PC-3 (cell line): ENCODE data around the gene UBE2G1. TPM values are rescaled to one million over a fixed set of nuclear protein-coding genes. Genes with fewer than 3 reads are reported as not detected.

Experiments used
- ATAC-seq: fragments of 200-7000 bp; cut with Tn5 transposase; 2 replicates; pipeline ENCODE4 v1.9.1; 2020; ENCODE audit warnings: mild to moderate bottlenecking, moderate library complexity
- BruUV-seq: library from RNA; stranded (reverse); fragments of 400-500 nt; replicated peaks from 2 replicates; lab custom pipeline; 2021; lab: Mats Ljungman, UMichigan
- CTCF ChIA-PET: fragments of 300-600 bp; sonication (Branson Sonifier 250); formaldehyde crosslinking; loops from one replicate; lab custom pipeline; 2022; ENCODE audit warnings: antibody characterized with exemption; lab: Charles Lee
- POLR2A ChIA-PET: fragments of 300-600 bp; sonication (Branson Sonifier 250); formaldehyde crosslinking; loops from one replicate; lab custom pipeline; 2022; ENCODE audit warnings: antibody characterized with exemption; ENCODE audit not compliant: unreplicated experiment; lab: Charles Lee
- DNase-seq: peaks from one replicate; pipeline ENCODE4 v3.0.0-alpha.2; 2015
- H2AFZ ChIP-seq: fragments of 300-600 bp; sonication (generic); 2 replicates; pipeline ENCODE4 v1.6.0; 2016; ENCODE audit warnings: antibody characterized with exemption, low read length
- H3F3A ChIP-seq: fragments of 300-600 bp; sonication (generic); one replicate; pipeline ENCODE4 v1.6.0; 2017; ENCODE audit warnings: antibody characterized with exemption, low read length, control low read depth, mild to moderate bottlenecking; ENCODE audit not compliant: unreplicated experiment
- H3K27ac ChIP-seq: fragments of 300-600 bp; sonication (generic); 2 replicates; pipeline ENCODE4 v1.5.1; 2016; ENCODE audit warnings: mild to moderate bottlenecking, low read length
- H3K27me3 ChIP-seq: fragments of 300-600 bp; sonication (generic); 2 replicates; pipeline ENCODE4 v1.6.1; 2016; ENCODE audit warnings: low read length, mixed read lengths
- H3K36me3 ChIP-seq: fragments of 300-600 bp; sonication (generic); 2 replicates; pipeline ENCODE4 v1.6.1; 2016; ENCODE audit warnings: low read depth, mixed run types, low read length, mixed read lengths
- H3K4me1 ChIP-seq: fragments of 300-600 bp; sonication (generic); 2 replicates; pipeline ENCODE4 v1.5.1; 2016; ENCODE audit warnings: low read length; ENCODE audit not compliant: insufficient read depth
- H3K4me2 ChIP-seq: fragments of 300-600 bp; sonication (generic); 2 replicates; pipeline ENCODE4 v1.6.0; 2016; ENCODE audit warnings: low read length
- H3K4me3 ChIP-seq: fragments of 300-600 bp; sonication (generic); 2 replicates; pipeline ENCODE4 v1.5.1; 2016; ENCODE audit warnings: mild to moderate bottlenecking, low read length, mixed read lengths
- H3K79me2 ChIP-seq: fragments of 300-600 bp; sonication (generic); 2 replicates; pipeline ENCODE4 v1.6.1; 2017; ENCODE audit warnings: low read length, mixed read lengths
- H3K9ac ChIP-seq: fragments of 300-600 bp; sonication (generic); 2 replicates; pipeline ENCODE4 v1.6.0; 2016; ENCODE audit warnings: mild to moderate bottlenecking, low read length
- H3K9me2 ChIP-seq: fragments of 300-600 bp; sonication (generic); replicated peaks from 2 replicates; pipeline ENCODE4 v1.6.1; 2016; ENCODE audit warnings: mixed run types, low read length, mixed read lengths
- H3K9me3 ChIP-seq: fragments of 300-600 bp; sonication (generic); 2 replicates; pipeline ENCODE4 v1.6.1; 2016; ENCODE audit warnings: low read length, mixed read lengths
- H4K20me1 ChIP-seq: fragments of 300-600 bp; sonication (generic); 2 replicates; pipeline ENCODE4 v1.6.1; 2016; ENCODE audit warnings: low read length, mixed read lengths
- CTCF ChIP-seq: fragments of 300-600 bp; sonication (generic); conservative IDR thresholded peaks from 2 replicates; pipeline ENCODE4 v1.5.1; 2017; ENCODE audit warnings: antibody characterized with exemption, low read depth, mild to moderate bottlenecking, low read length
- EZH2 ChIP-seq: fragments of 300-600 bp; sonication (generic); IDR thresholded peaks from one replicate; pipeline ENCODE4 v1.6.1; 2017; ENCODE audit warnings: antibody characterized with exemption, mild to moderate bottlenecking, low read length; ENCODE audit not compliant: unreplicated experiment
- EZH2phosphoT487 ChIP-seq: fragments of 300-600 bp; sonication (generic); IDR thresholded peaks from 2 replicates; pipeline ENCODE4 v1.6.1; 2018; ENCODE audit warnings: mild to moderate bottlenecking, antibody characterized with exemption, low read length, borderline replicate concordance
- intact Hi-C: fragments of 100-400 bp; cut with micrococcal nuclease; formaldehyde crosslinking; loops from 2 replicates; pipeline ENCODE4 v1.9.0; 2023
- total RNA-seq: library from RNA; depleted of rRNA; stranded (reverse); fragments of >200 nt; gene quantifications from 2 replicates; pipeline ENCODE4 v1.2.3, GENCODE V29; 2014

UBE2G1 gene
- total RNA-seq, 1 experiment from 2014 or later, result 35.8 TPM

- ATAC-seq (no peak), DNase-seq (no peak)
- Histone ChIP-seq H3K9me2 (no peaks in the 10 kb centered on the region), H3K27me3 (no peaks in the 10 kb centered on the region), H3K36me3 (no peaks in the 10 kb centered on the region), H3K4me2 (no peak overlapping the region), H2AFZ (no peak overlapping the region), H3K4me3 (no peak overlapping the region), H3K9ac (no peak overlapping the region), H3K79me2 (peaks cover 77% of the 10 kb centered on the region), H3K9me3 (no peaks in the 10 kb centered on the region), H3F3A (no peaks in the 10 kb centered on the region), H3K27ac (no peak overlapping the region), H3K4me1 (peaks cover 21% of the 10 kb centered on the region), H4K20me1 (peaks cover 10% of the 10 kb centered on the region; the same call in 1 of the 2 replicates)
- CTCF ChIA-PET, result interaction anchor here (0.6 to 1.4 kb wide), 2 partner anchors 14 to 47 kb away, joined by 5 to 13 read pairs; no protein-coding TSS in a partner anchor
- POLR2A ChIA-PET, result no interaction called here
- TF ChIP-seq EZH2, result no peak
- TF ChIP-seq CTCF, result no peak
- TF ChIP-seq EZH2phosphoT487, result no peak
- no TSS peak for BruUV-seq
- intact Hi-C loops, result no loop called here
Observed at GRCh38 chr17:4246674-4247073, 119.8 kb downstream of the UBE2G1 start.

- POLR2A ChIA-PET, result no interaction called here
- no peak overlapping the region for H2AFZ ChIP-seq
- no peaks in the 10 kb centered on the region for H3F3A ChIP-seq
- CTCF ChIA-PET, result no interaction called here
- H3K79me2 ChIP-seq, result peaks cover 27% of the 10 kb centered on the region
- no peak overlapping the region for H3K4me3 ChIP-seq
- H3K36me3 ChIP-seq, result 0 out of 2 replicates have a peak, but pooled peaks cover 3% of the 10 kb centered on the region
- no peaks in the 10 kb centered on the region for H3K9me3 ChIP-seq
- H3K27me3 ChIP-seq, result no peaks in the 10 kb centered on the region
- intact Hi-C loops, result no loop called here
- no peaks in the 10 kb centered on the region for H3K9me2 ChIP-seq
- DNase-seq (no peak), ATAC-seq (no peak)
- H3K4me1 ChIP-seq, result no peaks in the 10 kb centered on the region
- no peak overlapping the region for H3K4me2 ChIP-seq
- BruUV-seq, result no TSS peak
- H3K9ac ChIP-seq, result no peak overlapping the region
- TF ChIP-seq EZH2, result no peak
- TF ChIP-seq EZH2phosphoT487, result no peak
- no peak for TF ChIP-seq CTCF
- no peaks in the 10 kb centered on the region for H4K20me1 ChIP-seq
- no peak overlapping the region for H3K27ac ChIP-seq
Observed at GRCh38 chr17:4241535-4241934, 124.9 kb downstream of the UBE2G1 start.

GRCh38 chr17:4236456-4236855 is 130.0 kb downstream of the UBE2G1 start:
- Histone ChIP-seq H3K27ac (no peak overlapping the region), H3K4me2 (no peak overlapping the region), H3K4me3 (no peak overlapping the region), H3K4me1 (no peaks in the 10 kb centered on the region), H3K79me2 (no peaks in the 10 kb centered on the region), H3K9me2 (no peaks in the 10 kb centered on the region), H3K36me3 (peaks cover 9% of the 10 kb centered on the region; the same call in 1 of the 2 replicates), H3F3A (no peaks in the 10 kb centered on the region), H2AFZ (no peak overlapping the region), H3K9me3 (no peaks in the 10 kb centered on the region), H4K20me1 (no peaks in the 10 kb centered on the region), H3K9ac (no peak overlapping the region), H3K27me3 (no peaks in the 10 kb centered on the region)
- TF ChIP-seq CTCF, result no peak
- no peak for TF ChIP-seq EZH2phosphoT487
- TF ChIP-seq EZH2, result no peak
- no peak for DNase-seq
- CTCF ChIA-PET, result no interaction called here
- POLR2A ChIA-PET, result no interaction called here
- no TSS peak for BruUV-seq
- no peak for ATAC-seq
- intact Hi-C loops, result no loop called here
